Activated CD4-positive, alpha-beta T cell treated with anti-CD3 and anti-CD28 coated beads, Interleukin-2, amount 50 U/mL, for 4 hours (primary cell): ENCODE measurements around the gene AP1M2.
"Not testable (repeated sequence)": the region's sequence is repeated elsewhere in the genome, so short reads cannot be mapped to it uniquely, and the experiment has no call there.

ENCODE experiments used
- DNase-seq, 2 experiments: peaks; one replicate each; pipeline ENCODE4 v3.0.0-alpha.2; 2020

The AP1M2 gene

DNA sequence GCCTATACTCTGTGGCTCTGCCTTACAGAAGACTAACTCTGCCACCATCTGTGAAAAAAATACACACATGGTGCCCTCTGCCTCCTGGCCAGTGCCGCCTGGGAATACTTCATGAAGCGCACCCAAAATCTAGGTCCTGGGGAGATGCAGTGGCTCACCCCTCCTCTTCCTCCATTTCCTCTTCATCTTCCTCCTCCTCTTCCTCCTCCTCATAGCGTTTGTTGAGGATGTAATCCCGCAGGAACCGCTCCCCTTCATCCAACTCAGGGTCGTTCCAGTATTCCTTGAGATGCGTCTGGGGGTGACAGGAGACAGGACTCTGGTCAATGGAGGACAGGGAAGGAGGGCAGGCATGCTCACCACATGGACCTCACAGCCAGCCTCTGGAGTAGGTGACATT lies 27.0 kb downstream of the AP1M2 start:
- no peak for DNase-seq

DNA sequence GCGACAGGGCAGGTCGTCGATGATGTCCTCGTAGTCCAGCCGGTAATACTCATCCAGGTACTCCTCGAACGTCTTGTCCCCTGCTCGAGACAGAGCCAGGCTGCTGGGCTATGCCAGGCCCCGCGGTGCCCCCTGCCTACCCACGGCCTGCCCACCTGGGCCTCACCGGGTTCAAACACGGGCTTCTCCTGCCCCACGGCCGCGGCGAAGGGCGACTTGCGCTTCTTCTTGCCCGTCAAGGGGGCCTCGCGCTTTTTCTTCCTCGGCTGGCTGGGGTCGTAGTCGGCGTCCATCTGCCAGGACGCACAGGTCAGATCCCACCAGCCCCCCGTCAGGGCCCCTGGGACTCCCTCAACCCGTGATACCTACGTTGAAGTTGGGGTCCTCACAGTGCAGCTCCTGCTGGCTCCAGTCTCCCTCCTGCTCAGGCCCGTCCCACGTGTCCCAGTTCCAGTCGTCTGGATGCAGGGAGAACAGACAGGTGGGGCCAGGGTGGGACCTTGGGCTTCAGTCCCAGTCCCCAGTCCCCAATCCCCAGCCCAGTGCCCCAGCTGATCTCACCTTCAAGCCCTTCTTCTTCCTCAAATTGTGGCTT lies 29.4 kb downstream of the AP1M2 start:
- no peak for DNase-seq

DNA sequence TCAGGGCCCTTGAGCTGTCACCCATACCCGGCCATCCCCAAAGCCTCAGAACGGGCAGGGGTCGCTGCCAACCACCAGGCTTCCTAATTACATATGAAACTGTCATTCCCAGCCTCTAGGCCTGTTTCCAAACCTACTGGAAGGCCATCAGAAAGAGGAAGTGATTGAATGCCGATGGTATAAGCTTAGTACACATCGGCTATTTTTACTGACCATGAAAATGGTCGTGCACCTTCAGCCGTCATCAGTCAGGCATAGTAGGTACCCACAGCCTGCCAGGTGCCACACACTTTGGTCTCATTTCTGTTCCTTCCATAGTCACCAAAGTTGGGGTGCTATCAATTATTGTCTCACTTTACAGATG lies 31.5 kb downstream of the AP1M2 start:
- DNase-seq, result no peak

DNA sequence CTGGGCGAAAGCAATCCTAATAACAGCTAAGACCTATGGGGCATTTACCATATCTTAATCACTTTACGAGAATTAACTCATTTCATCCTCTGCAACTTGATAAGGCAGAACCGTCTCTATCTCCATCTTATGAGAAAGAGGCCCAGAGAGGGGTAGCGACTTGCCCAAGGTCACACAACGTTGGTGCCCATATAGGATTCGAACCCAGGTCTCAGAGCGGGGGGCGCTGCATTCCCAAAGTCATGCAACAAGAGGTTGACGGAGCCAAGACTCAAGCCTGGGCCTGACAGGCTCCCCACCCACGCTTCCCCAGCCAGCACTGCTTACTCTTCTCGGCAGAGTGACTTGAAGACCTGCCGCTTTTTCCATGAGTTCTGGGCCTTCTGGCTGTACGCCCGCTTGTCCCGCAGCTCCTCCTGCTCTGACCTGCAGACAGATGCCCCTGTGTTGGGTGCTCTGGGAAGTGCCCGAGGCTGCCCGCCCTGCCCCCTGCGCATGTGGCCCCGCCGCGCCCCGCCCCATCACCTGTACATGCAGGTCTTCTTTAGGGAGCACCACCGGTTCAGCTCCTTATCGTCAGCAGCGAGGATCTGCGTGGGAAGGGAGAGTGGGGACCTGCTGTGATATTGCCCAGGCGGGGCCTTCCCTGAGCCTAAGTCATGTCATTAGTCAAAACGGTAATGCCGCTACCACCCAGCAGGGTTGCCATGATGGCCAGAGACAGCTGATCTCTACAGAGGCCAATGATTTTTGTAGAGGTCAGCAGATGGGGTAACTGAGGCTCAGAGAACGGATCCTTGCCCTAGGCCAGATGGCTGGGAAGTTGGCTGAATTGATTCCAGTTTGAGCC lies 32.1 kb downstream of the AP1M2 start:
- no peak for DNase-seq

DNA sequence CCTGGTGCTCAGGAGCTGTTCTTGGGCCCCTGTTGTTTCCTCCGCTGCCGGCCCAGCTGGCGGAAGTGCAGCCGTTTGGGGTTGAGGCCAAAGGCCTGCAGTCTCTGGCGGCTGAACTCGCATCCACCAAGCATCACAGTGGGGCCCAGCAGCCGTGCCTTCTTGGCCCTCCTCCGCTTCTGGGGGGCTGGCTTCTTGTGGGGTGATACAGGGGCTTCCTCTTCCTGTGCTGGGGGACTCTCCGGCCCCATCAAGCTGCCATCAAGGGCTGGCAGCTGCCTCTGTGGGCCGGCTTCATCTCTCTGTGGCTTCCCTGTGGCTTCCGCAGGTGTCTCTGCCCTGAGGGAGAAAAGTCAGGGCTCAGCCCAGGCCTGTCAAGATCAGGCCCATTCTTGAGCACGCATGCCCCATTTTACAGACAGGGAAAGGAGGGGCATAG lies 33.1 kb downstream of the AP1M2 start:
- no peak for DNase-seq

DNA sequence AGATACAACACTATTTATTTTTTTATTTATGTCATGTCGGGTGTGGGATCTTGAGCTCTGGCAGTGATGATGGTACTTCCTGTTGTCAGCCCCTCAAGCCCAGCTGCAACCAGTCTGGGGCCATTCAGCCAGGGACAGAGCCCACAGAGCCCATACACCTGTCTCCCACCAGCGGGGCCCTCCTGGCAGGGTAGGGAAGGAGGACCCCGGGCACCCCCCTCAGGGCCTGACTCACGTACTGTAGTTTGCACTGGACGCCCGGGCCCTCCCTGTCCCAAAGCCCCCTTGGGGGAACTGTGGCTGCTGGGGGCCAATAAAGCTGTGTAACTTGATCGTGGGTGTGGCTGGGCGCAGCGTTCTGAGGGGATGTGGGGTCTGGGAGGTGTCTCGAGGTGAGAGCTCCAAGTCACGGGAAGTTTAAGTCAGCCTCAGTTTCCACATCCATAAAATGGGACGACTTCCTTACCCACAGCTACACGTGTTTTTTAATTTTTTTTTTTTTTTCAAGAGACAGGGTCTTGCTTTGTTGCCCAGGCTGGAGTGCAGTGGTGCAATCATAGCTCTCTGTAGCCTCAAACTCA lies 33.9 kb downstream of the AP1M2 start:
- DNase-seq, result no peak

DNA sequence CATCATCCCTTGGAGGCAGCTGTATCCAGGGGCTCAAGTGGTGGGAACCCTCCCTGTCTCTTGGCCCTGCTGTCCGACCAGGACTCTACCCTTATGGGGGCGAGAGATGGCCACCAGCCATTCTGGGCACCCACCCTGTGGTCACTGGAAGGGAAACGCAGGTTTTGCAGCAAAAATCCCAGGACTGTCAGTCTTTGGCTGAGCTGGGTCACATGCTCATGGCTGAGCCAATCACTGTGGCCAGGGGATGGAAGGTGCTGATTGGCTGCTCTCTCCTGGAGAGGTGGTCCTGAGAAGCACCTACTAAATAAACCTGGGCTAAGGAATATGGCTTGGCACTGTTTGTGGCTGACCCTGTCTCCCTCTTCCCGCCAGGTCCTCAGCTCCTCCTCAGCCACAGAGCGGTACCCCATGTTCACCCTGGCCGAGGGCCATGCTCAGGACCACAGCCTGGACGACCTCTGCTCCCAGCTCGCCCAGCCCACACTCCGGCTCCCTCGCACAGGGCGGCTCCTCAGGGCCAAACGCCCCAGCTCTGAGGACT lies 34.5 kb downstream of the AP1M2 start:
- DNase-seq, result no peak

DNA sequence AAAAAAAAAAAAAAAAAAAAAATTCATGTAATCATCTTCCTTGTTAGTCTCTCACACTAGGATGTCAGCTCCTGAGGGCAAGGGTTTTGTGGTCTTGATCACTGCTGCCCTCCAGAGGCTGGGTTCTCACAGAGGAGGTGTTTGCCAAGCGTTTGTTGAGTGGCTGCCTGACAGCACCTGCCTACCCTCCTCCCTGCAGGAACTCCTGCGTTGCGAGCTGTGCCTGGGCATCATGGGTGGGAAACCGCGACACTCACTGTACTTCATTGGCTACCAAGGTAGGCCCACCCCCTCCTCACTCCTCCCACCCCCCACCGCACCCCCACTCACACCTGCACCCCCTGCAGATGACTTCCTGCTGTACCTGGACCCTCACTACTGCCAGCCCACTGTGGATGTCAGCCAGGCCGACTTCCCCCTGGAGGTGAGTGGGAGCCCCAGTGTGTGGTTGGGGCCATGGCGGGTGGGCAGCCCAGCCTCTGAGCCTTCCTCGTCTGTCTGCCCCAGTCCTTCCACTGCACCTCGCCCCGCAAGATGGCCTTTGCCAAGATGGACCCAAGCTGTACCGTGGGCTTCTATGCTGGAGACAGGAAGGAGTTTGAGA lies 35.3 kb downstream of the AP1M2 start:
- no peak for DNase-seq

DNA sequence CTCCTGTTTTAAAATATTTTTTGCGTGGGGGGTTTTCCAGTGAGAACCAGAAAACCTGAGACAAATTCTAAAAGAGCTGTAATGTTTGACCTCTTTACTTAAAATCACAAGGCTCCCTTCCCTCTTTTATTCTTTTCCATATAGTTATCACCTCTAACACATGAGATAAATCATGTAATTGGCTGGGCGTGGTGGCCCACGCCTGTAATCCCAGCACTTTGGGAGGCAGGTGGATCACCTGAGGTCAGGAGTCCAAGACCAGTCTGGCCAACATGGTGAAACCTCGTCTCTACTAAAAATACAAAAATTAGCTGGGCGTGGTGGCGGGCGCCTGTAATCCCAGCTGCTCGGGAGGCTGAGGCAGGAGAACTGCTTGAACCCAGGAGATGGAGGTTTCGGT lies 36.1 kb downstream of the AP1M2 start:
- DNase-seq, result not testable (repeated sequence)

DNA sequence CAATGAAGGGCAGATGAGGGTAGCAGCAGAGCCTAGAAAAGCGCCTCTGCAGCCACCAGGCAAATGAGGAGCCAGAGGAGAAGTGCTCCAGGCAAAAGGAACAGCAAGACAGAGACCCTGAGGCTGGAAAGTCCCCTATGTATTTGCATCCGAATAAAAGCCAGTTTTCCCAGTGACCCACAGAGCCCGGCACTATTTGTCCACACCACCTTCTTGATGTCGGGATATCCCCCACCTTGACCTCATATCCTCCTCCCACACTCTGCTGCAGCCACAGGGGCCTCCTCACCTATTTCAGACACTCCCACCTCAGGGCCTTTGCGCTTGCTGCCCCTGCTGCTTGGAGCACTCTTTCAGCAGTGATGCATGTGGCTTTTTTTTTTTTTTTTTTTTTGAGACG lies 36.8 kb downstream of the AP1M2 start:
- DNase-seq, result no peak

DNA sequence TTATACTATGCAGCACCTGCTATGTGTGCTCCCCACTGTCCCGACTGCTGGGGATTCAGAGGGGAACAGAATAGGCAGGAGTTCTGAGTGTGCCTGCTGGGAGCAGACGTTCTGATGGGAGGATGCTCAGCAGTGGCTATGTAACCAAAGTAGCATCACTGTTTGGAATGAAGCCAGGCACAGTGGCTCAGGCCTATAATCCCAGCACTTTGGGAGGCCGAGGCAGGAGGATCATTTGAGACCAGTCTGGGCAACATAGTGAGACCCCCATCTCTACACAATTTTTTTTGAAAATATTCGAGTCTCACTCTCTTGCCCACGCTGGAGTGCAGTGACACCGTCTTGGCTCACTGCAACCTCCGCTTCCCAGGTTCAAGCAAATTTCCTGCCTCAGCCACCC lies 37.4 kb downstream of the AP1M2 start:
- no peak for DNase-seq

DNA sequence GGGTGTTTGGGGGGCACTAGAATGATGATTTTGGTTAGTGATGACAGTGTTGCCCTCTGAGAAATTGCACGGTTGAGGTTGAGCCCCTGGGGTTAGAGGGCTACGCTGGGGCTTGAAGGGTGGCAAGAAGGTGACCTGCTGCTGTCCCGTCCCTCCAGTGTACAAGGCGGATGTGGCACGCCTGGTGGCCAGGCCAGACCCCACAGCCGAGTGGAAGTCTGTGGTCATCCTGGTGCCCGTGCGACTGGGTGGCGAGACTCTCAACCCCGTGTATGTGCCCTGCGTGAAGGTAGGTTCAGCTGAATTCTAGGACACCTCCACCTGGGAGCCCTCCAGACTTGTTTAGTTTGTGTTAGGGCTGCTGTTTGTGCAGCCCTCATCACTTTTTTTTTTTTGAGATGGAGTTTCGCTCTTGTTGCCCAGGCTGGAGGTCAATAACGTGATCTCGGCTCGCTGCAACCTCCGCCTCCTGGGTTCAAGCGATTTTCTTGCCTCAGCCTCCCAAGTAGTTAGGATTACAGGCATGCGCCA lies 38.3 kb downstream of the AP1M2 start:
- no peak for DNase-seq

DNA sequence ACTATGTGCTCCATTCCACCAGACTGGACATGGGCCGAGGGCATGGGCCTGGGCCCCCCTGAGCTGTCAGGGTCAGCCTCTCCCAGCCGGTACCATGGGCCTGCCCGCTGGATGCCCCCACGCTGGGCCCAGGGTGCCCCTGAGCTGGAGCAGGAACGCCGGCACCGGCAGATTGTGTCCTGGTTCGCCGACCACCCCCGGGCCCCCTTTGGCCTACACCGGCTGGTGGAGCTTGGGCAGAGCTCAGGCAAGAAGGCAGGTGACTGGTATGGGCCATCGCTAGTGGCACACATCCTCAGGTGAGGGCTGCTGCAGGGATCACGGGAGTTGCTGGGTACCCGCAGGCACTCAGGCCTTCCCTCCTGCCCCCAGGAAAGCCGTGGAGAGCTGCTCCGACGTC lies 40.3 kb downstream of the AP1M2 start:
- DNase-seq, result no peak

DNA sequence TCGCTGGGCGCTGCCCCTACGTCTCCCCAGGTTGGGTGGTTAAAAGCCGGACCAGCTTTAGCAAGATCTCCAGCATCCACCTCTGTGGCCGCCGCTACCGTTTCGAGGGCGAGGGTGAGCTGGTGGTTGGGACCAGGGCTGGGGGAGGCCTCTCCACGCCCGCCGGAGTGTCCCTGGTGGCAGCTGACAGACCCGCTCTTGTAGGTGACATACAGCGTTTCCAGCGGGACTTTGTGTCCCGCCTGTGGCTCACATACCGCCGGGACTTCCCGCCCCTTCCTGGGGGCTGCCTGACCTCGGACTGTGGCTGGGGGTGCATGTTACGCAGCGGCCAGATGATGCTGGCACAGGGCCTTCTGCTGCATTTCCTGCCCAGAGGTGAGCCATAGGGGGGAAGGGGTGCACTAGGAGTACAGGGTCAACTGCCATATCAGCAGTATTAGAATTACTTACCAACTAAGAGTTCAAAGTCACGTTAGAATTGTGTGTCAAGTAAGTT lies 42.3 kb downstream of the AP1M2 start:
- no peak for DNase-seq

DNA sequence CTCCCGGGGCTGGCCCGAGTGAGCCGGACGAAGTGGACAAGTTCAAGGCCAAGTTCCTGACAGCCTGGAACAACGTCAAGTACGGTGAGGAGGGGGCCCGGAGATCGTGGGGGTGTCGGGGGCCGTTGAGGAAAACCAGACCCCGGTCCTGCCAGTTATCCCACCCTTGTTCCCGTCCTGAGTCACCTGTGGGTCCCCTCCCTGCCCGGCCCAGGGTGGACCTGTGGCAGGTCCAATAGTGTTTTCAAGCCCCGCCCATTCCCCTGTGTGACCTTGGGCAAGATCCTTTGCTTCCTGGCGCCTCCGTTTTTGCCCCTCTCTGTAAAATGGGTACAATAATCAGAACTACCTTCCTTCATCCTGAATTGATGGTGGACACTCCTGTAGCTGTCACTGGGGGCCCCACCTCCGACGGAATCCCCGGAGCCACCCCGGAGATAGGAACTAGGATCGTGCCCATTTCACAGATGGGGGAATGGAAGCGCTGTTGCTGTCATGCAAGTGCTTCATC lies 42.8 kb downstream of the AP1M2 start:
- DNase-seq, result no peak

DNA sequence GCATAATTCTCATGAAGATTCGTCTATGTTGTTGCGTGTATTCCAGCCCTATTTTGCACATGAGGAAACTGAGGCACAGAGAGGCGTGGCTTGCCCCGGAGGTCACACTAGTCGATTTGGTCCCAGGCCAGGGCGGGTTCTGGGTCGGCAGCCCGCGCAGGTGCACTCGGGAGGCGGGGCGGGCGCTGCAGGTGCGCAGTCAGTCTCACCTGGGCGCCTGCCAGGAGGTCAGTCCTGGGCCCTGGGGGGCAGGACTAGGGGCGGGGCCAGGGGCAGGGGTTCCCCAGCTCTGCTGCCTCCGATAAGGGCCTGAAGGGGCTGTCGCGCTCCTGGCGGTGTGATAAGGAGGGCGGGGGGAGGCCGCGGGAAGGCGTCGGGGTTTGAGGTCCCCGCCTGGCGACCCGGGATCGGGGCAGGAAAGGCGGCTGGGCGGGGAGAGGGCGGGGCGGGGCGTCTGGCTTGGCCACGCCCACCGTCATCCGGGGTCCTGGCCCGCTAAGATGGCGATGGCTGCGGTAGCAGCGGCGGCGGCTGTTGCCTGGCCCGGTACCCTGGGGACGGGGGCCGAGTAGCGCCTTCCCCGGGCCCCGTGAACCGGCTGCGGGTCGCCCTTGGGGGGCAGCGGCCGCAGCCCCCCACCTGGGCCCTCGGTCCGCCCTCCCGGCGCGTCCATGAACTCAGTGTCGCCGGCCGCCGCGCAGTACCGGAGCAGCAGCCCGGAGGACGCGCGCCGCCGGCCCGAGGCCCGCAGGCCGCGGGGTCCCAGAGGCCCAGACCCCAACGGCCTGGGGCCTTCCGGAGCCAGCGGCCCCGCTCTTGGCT lies 43.5 kb downstream of the AP1M2 start, which contains the start of gene ATG4D:
Gene ATG4D (plus strand): TSS at position 485 of the 822 bp plus-strand sequence. CDS start 187 bp downstream, at position 672.
- DNase-seq, result peak; percentile 70 to 71

DNA sequence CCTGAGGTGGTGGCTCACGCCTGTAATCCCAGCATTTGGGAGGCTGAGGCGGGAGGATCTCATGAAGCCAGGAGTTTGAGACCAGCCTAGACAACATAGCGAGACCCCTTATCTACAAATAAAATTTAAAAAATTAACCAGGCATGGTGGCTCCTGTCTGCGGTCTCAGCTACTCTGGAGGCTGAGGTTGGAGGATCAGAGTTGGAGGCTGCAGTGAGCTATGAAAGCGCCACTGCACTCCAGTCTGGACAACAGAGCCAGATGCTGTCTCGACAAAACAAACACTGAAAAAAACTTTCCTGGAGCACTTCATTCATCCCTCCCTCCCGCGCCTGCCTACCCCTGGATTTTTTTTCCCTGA lies 44.1 kb downstream of the AP1M2 start:
- no peak for DNase-seq

DNA sequence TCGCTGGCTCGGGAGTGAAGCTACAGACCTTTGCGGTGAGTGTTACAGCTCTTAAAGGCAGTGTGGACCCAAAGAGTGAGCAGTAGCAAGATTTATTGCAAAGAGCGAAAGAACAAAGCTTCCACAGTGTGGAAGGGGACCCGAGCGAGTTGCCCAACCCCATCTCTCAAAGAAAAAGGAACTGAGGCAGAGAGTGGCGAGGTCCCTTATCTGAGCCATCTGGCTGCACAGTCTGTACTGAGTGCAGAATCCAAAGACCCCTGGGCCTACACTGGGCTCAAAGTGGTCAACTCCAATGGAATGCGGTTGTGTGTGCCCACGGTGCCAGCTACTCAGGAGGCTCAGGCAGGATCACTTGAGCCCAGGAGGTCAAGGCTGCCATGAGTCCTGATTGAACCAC lies 48.1 kb downstream of the AP1M2 start:
- not testable (repeated sequence) for DNase-seq

DNA sequence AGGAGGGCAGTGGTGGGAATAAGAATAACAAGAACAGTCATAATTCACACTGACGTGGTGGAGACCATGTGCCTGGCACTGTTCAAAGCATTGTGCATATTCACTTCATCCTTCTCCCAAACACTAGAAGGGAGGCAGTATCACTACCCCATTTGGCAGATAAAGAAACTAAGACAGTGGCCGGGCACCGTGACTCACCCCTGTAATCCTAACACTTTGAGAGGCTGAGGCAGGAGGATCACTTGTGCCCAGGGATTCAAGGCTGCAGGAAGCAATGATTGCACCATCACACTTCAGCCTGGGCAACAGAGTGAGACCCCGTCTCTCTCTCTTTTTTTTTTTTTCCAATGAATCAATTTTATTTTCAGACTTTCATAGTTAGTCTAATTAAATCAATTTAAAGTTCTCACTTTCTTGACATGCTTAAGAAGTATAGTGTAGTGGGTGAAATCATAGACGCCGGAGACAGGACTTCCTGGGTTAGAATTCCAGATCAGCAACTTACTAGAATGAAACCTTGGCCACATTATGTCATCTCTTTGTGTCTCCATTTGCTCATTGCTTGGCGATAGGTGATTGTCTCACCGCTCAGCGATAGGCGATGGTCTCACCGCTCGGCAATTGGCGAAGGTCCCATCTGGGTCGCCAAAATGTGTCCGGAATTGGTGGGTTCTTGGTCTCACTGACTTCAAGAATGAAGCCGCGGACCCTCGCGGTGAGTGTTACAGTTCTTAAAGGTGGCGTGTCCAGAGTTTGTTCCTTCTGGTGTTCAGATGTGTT lies 48.7 kb downstream of the AP1M2 start:
- no peak for DNase-seq

DNA sequence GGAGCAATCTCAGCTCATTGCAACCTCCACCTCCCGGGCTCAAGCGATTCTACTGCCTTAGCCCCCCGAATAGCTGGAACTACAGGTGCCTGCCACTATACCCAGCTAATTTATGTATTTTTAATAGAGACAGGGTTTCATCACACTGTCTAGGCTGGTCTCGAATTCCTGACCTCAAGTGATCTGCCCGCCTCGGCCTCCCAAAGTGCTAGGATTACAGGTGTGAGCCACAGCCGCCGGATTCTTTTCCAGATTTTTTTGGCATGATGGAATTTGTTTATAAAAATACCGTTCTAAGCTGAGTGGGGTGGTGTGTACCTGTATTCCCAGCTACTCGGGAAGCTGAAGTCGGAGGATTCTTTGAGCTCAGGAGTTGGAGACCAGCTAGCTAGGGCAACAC lies 49.4 kb downstream of the AP1M2 start:
- DNase-seq, result no peak

DNA sequence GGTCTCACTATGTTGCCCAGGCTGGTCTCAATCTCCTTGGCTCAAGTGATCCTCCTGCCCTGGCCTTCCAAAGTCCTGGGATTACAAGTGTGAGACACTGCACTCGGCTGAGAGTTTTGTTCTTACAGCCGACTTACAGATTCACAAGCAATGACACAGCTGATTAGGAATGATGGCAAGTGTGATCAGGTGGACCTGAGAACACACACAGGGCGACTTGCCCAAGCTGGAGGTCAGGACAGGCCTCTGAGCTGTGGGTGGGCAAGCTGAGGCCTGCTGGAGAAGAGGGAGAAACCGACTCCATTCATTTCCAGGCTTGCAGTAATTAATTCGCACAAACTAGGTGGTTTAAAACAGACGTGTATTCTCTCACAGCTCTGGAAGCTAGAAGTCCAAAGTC lies 51.5 kb downstream of the AP1M2 start:
- no peak for DNase-seq
